Heart right ventricle (tissue), 16 donors: ENCODE measurements around the gene BMP3. TPM values are rescaled to one million over a fixed set of nuclear protein-coding genes. Genes with fewer than 3 reads are reported as not detected.

Source experiments
- ATAC-seq, 8 donors: fragments of 200-7000 bp; cut with Tn5 transposase; one replicate each; pipeline ENCODE4 v1.9.1; 2020; ENCODE audit warnings: mild to moderate bottlenecking in 8 of 8, moderate library complexity in 8 of 8, moderate number of reproducible peaks in 1 of 8
- DNase-seq, 2 donors: peaks; one replicate each; pipeline ENCODE4 v3.0.0-alpha.2; 2020
- H3K27ac ChIP-seq, 10 donors: fragments of 200-600 bp; sonication (generic) in 2 of 10; one replicate each; pipeline versions ENCODE4 v1.5.0 to v1.8.0; 2020 to 2022; ENCODE audit warnings: mild to moderate bottlenecking in 3 of 10
- H3K27me3 ChIP-seq, 7 donors: fragments of 200-600 bp; one replicate each; pipeline ENCODE4 v1.8.0; 2021 to 2022; ENCODE audit warnings: mild to moderate bottlenecking in 2 of 7
- H3K36me3 ChIP-seq, 9 donors: fragments of 200-600 bp; sonication (generic) in 1 of 9; one replicate each; pipeline versions ENCODE4 v1.5.0 to v1.8.0; 2020 to 2022; ENCODE audit warnings: mild to moderate bottlenecking in 2 of 9
- H3K4me1 ChIP-seq, 9 donors: fragments of 200-600 bp; sonication (generic) in 1 of 9; one replicate each; pipeline versions ENCODE4 v1.5.0 to v1.8.0; 2020 to 2022; ENCODE audit warnings: mild to moderate bottlenecking in 4 of 9
- H3K4me3 ChIP-seq, 10 donors: fragments of 200-600 bp; sonication (generic) in 2 of 10; one replicate each; pipeline versions ENCODE4 v1.5.0 to v1.8.0; 2020 to 2022; ENCODE audit warnings: mild to moderate bottlenecking in 7 of 10, moderate library complexity in 2 of 10
- H3K9me3 ChIP-seq, 11 donors: fragments of 200-600 bp in 10 of 11; sonication (generic) in 2 of 11; one replicate each; pipeline versions ENCODE4 v1.5.0 to v1.8.0; 2013 to 2022; ENCODE audit warnings: mild to moderate bottlenecking in 2 of 11, control low read depth in 1 of 11, moderate library complexity in 1 of 11
- WGBS, 2 donors: extraction: QIAGEN DNeasy Blood & Tissue Kit; methylation state at CpG; one replicate each; pipeline ENCODE4 v1.1.7; 2013; ENCODE audit warnings: inconsistent platforms in 1 of 2; 5-methylcytosine and 5-hydroxymethylcytosine counted together
- intact Hi-C, 10 donors: fragments of 100-400 bp; cut with DNase I; formaldehyde crosslinking; loops; one replicate each; pipeline versions ENCODE4 v1.11.1 to v1.14.2; 2022
- polyA plus RNA-seq, 2 donors: library from polyadenylated mRNA; stranded (reverse); fragments of 200-250 nt; gene quantifications; one replicate each; pipeline ENCODE4 v1.2.3, GENCODE V29; 2013
- total RNA-seq, 10 donors: library from RNA; stranded (reverse); fragmentation: NEBNext Ultra II Directional in 3 of 10; extraction: Animal tissue kit (Norgen Biotek cat#: 25700) in 3 of 10; gene quantifications; one replicate each; pipeline versions ENCODE4 v1.2.1 to v1.2.4, GENCODE V29; 2021 to 2023
- TF ChIP-seq, protein P1 (sequence below), 9 donors: fragments of 200-600 bp; sonication (generic) in 2 of 9; IDR thresholded peaks; one replicate each; pipeline versions ENCODE4 v1.5.0 to v1.8.0; 2021 to 2022; ENCODE audit warnings: antibody characterized with exemption in 9 of 9, mild to moderate bottlenecking in 5 of 9, moderate library complexity in 1 of 9
- donor health status: Arrhythmogenic right ventricular cardiomyopathy.
- donor health status: ischemic (EF 13 %, LVEDD 7.1; RV severe dilation, severe dysfunction).
- donor health status: healthy with polysubstance abuse.
- donor health status: DM: no; HTN: yes; CAD: no.
- donor health status: DM: no; HTN: no; CAD: no.
- donor health status: ischemic (EF 25% LVEDD 6.9; RV normal size, moderate dysfunction).
- donor health status: ischemic (EF 25% LVEDD 5.7; RV mildly dilated, moderate dysfunction).
- donor health status: healthy.
- donor health status: DM: yes; HTN: yes; CAD: no.
- donor health status: Ischemic cardiomyopathy.
- donor health status: ischemic (EF 35%, LVEDD 5.7; RV mildly dilated, moderate dysfunction).
- donor health status: nonischemic (EF 11% LVEDD 7.7; RV severe dilation, severe dysfunction).
- donor health status: DM: yes; HTN: yes; CAD: no.
- donor health status: PGD.
- donor health status: ischemic (EF 29% LVEDD 5.4; RV normal size, mild dysfunction).
- donor health status: nonischemic (EF 23%, LVEDD 6.1; RV moderate dilation, normal function).

The BMP3 gene
- total and polyA plus RNA-seq, 12 donors, result 0.12 TPM; not detected in 11

- peaks cover 0 to 20% (median 10%) of the 10 kb centered on the region in 9 donors for H3K4me1 ChIP-seq
- H3K36me3 ChIP-seq, result no peaks in the 10 kb centered on the region
- H3K4me3 ChIP-seq, result no peak overlapping the region
- intact Hi-C loops, result loop anchor here in 1 of 10 donors (10.0 kb wide), 1 partner anchor 667 kb away; no protein-coding TSS in a partner anchor
- no peak overlapping the region for H3K27ac ChIP-seq
- ATAC-seq, result no peak
- H3K27me3 ChIP-seq, result peaks cover 5 to 89% (median 73%) of the 10 kb centered on the region in 7 donors
- no peak for DNase-seq
- no peaks in the 10 kb centered on the region for H3K9me3 ChIP-seq
- 11 to 14% methylated on average over 15 of the region's 15 CpGs for WGBS, 2 donors
- TF ChIP-seq, protein P1, sequence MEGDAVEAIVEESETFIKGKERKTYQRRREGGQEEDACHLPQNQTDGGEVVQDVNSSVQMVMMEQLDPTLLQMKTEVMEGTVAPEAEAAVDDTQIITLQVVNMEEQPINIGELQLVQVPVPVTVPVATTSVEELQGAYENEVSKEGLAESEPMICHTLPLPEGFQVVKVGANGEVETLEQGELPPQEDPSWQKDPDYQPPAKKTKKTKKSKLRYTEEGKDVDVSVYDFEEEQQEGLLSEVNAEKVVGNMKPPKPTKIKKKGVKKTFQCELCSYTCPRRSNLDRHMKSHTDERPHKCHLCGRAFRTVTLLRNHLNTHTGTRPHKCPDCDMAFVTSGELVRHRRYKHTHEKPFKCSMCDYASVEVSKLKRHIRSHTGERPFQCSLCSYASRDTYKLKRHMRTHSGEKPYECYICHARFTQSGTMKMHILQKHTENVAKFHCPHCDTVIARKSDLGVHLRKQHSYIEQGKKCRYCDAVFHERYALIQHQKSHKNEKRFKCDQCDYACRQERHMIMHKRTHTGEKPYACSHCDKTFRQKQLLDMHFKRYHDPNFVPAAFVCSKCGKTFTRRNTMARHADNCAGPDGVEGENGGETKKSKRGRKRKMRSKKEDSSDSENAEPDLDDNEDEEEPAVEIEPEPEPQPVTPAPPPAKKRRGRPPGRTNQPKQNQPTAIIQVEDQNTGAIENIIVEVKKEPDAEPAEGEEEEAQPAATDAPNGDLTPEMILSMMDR (IDR thresholded peaks at IDR 0.05), result no peak
Observed at GRCh38 chr4:81031796-81032551, 1.5 kb downstream of the BMP3 start.

- H3K36me3 ChIP-seq, result no peaks in the 10 kb centered on the region
- no peak for DNase-seq
- intact Hi-C loops, result loop anchor here in 1 of 10 donors (10.0 kb wide), 1 partner anchor 668 kb away; no protein-coding TSS in a partner anchor
- H3K4me1 ChIP-seq, result peaks cover 0 to 20% (median 10%) of the 10 kb centered on the region in 9 donors
- H3K4me3 ChIP-seq, result no peak overlapping the region
- peaks cover 5 to 91% (median 67%) of the 10 kb centered on the region in 7 donors for H3K27me3 ChIP-seq
- H3K27ac ChIP-seq, result no peak overlapping the region
- TF ChIP-seq, protein P1 (IDR thresholded peaks at IDR 0.05), result no peak
- no peaks in the 10 kb centered on the region for H3K9me3 ChIP-seq
- no peak for ATAC-seq
- WGBS, 2 donors, result 62 to 65% methylated on average over 4 of the region's 4 CpGs
Observed at GRCh38 chr4:81032771-81033684, 2.5 kb downstream of the BMP3 start.

GRCh38 chr4:81038636-81039350 is 8.3 kb downstream of the BMP3 start:
- no peaks in the 10 kb centered on the region for H3K36me3 ChIP-seq
- 69 to 79% methylated on average over 1 of the region's 1 CpG for WGBS, 2 donors
- TF ChIP-seq, protein P1 (IDR thresholded peaks at IDR 0.05), result no peak
- H3K27ac ChIP-seq, result no peak overlapping the region
- ATAC-seq (no peak), DNase-seq (no peak)
- H3K4me3 ChIP-seq, result no peak overlapping the region
- peaks cover 0 to 47% (median 10%) of the 10 kb centered on the region in 7 donors for H3K27me3 ChIP-seq
- H3K9me3 ChIP-seq, result no peaks in the 10 kb centered on the region
- intact Hi-C loops, result loop anchor here in 1 of 10 donors (10.0 kb wide), 1 partner anchor 674 kb away; no protein-coding TSS in a partner anchor
- H3K4me1 ChIP-seq, result no peaks in the 10 kb centered on the region
